WTC11 (cell line): Measurements from ENCODE around the gene SLC28A1.

Experiments
- ATF3 ChIP-seq: sonication (generic); formaldehyde crosslinking; conservative IDR thresholded peaks from 2 replicates; pipeline ENCODE4 v1.8.1; 2022; ENCODE audit warnings: mild to moderate bottlenecking, missing genetic modification reagents
- CTCF ChIP-seq: fragments of 200-600 bp; IDR thresholded peaks from 2 replicates; pipeline ENCODE4 v1.8.0; 2022; ENCODE audit warnings: antibody characterized with exemption
- FOXJ3 ChIP-seq: sonication (generic); formaldehyde crosslinking; IDR thresholded peaks from 2 replicates; pipeline ENCODE4 v1.9.0; 2021; ENCODE audit warnings: missing genetic modification reagents, mild to moderate bottlenecking, borderline replicate concordance
- FOXK1 ChIP-seq: sonication (generic); formaldehyde crosslinking; IDR thresholded peaks from 2 replicates; pipeline ENCODE4 v1.8.0; 2022; ENCODE audit warnings: mild to moderate bottlenecking, moderate library complexity, missing genetic modification reagents
- GABPB1 ChIP-seq: sonication (generic); formaldehyde crosslinking; IDR thresholded peaks from 2 replicates; pipeline ENCODE4 v1.8.1; 2023; ENCODE audit warnings: mild to moderate bottlenecking, missing genetic modification reagents
- MAX ChIP-seq: sonication (generic); formaldehyde crosslinking; IDR thresholded peaks from 2 replicates; pipeline ENCODE4 v1.8.0; 2022; ENCODE audit warnings: mild to moderate bottlenecking, missing genetic modification reagents

GRCh38 chr15:84909782-84910181 lies 25.3 kb downstream of the SLC28A1 start:
- TF ChIP-seq CTCF = no peak
- TF ChIP-seq MAX (CRISPR knock-in tag) = no peak
- TF ChIP-seq GABPB1 (CRISPR knock-in tag) = no peak
- no peak for TF ChIP-seq FOXJ3 (CRISPR knock-in tag)
- TF ChIP-seq FOXK1 (CRISPR knock-in tag) = no peak
- TF ChIP-seq ATF3 (CRISPR knock-in tag) = no peak
